Measurements from ENCODE around the gene SSMEM1. TPM values are rescaled to one million over a fixed set of nuclear protein-coding genes. Genes with fewer than 3 reads are reported as not detected.
A peak's percentile ranks its signal among the peaks of the same experiment; 100 is the strongest.

SSMEM1 gene
- total and polyA plus RNA-seq, 9 of the 15 experiments (the other 6 are each of a cell fraction or from before 2014, with no cell fraction given): 0.10 to 0.28 (median 0.18) TPM; not detected in 4

DNA sequence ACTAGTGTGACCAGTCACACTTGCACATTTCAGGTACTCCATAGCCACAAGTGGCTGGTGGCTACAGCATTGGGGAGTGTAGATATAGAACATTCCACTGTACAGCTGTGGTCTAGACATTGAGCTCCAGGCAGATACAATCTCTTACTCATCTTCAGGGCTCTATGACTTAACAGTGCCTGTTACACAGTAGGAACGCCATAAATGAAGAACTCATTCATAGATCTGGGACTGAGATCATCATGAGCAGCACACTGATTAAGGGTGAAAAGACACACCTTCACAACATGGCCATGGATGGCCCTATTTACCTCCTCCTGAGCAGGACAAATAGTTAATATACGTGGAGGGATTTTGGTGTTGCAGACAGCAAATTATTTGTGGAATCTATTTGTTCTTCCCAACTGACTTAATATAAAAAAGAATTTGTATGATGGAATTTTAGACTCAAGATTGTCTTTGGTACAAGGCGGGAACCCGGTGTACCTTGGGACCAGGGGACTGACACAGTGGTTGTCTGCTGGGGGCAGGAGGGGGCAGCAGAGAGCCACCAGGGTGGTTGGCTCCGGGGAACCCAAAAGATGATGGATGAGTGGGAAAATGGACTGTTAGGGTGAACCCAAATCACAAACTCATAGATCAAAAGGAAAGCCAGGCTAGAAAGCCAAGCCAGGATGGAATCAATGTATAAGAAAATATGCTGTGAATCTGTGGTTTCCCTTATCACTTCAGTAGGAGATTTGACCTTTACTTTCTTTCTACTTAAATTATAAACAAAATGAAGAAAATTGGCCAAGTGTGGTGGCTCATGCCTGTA is 34.7 kb downstream of the SSMEM1 start (continued):
- TF ChIP-seq, protein P1, sequence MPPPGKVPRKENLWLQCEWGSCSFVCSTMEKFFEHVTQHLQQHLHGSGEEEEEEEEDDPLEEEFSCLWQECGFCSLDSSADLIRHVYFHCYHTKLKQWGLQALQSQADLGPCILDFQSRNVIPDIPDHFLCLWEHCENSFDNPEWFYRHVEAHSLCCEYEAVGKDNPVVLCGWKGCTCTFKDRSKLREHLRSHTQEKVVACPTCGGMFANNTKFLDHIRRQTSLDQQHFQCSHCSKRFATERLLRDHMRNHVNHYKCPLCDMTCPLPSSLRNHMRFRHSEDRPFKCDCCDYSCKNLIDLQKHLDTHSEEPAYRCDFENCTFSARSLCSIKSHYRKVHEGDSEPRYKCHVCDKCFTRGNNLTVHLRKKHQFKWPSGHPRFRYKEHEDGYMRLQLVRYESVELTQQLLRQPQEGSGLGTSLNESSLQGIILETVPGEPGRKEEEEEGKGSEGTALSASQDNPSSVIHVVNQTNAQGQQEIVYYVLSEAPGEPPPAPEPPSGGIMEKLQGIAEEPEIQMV (tag; conservative IDR thresholded peaks at IDR 0.05; ENCODE audit: low read depth): no peak
- TF ChIP-seq ZBED1 (IDR thresholded peaks at IDR 0.05) (no peak), SRSF7 (optimal IDR thresholded peaks at IDR 0.05; ENCODE audit: low read depth, low read length) (no peak), BRD4 (IDR thresholded peaks at IDR 0.05) (no peak), SRSF9 (IDR thresholded peaks at IDR 0.05; ENCODE audit: borderline replicate concordance, low read depth, low read length) (no peak), NFXL1 (CRISPR knock-in tag; IDR thresholded peaks at IDR 0.05) (no peak), MYNN (IDR thresholded peaks at IDR 0.05) (no peak; the same call in 1 of the 2 replicates), MYNN (CRISPR knock-in tag; IDR thresholded peaks at IDR 0.05) (no peak), RBM14 (IDR thresholded peaks at IDR 0.05; ENCODE audit: borderline replicate concordance, insufficient read depth, low read depth, low read length) (no peak), POLR2H (tag; IDR thresholded peaks at IDR 0.05; ENCODE audit: low read depth) (no peak), NFRKB (IDR thresholded peaks at IDR 0.05; ENCODE audit: low read depth) (no peak), ARHGAP35 (IDR thresholded peaks at IDR 0.05; ENCODE audit: partially characterized antibody) (no peak), PTRF (tag; IDR thresholded peaks at IDR 0.05) (no peak), SMAD4 (CRISPR knock-in tag; conservative IDR thresholded peaks at IDR 0.05) (peak; percentile 100), RBM34 (IDR thresholded peaks at IDR 0.05; ENCODE audit: borderline replicate concordance, insufficient read depth, low read length) (no peak), SOX6 (IDR thresholded peaks at IDR 0.05) (peak; percentile 41), ZNF263 (CRISPR knock-in tag; IDR thresholded peaks at IDR 0.05; ENCODE audit: borderline replicate concordance) (no peak), SETDB1 (IDR thresholded peaks at IDR 0.05; ENCODE audit: low read length) (no peak)
- TF ChIP-seq, protein P2, sequence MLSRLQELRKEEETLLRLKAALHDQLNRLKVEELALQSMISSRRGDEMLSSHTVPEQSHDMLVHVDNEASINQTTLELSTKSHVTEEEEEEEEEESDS (CRISPR knock-in tag; IDR thresholded peaks at IDR 0.05): no peak
- TF ChIP-seq, protein P3, sequence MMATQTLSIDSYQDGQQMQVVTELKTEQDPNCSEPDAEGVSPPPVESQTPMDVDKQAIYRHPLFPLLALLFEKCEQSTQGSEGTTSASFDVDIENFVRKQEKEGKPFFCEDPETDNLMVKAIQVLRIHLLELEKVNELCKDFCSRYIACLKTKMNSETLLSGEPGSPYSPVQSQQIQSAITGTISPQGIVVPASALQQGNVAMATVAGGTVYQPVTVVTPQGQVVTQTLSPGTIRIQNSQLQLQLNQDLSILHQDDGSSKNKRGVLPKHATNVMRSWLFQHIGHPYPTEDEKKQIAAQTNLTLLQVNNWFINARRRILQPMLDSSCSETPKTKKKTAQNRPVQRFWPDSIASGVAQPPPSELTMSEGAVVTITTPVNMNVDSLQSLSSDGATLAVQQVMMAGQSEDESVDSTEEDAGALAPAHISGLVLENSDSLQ (IDR thresholded peaks at IDR 0.05): peak; percentile 41
- TF ChIP-seq, protein P4, sequence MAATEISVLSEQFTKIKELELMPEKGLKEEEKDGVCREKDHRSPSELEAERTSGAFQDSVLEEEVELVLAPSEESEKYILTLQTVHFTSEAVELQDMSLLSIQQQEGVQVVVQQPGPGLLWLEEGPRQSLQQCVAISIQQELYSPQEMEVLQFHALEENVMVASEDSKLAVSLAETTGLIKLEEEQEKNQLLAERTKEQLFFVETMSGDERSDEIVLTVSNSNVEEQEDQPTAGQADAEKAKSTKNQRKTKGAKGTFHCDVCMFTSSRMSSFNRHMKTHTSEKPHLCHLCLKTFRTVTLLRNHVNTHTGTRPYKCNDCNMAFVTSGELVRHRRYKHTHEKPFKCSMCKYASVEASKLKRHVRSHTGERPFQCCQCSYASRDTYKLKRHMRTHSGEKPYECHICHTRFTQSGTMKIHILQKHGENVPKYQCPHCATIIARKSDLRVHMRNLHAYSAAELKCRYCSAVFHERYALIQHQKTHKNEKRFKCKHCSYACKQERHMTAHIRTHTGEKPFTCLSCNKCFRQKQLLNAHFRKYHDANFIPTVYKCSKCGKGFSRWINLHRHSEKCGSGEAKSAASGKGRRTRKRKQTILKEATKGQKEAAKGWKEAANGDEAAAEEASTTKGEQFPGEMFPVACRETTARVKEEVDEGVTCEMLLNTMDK (IDR thresholded peaks at IDR 0.05; ENCODE audit: borderline replicate concordance, insufficient read depth, low read depth, low read length, poor library complexity, severe bottlenecking): no peak
